Renal cortex interstitium (tissue), 11 donors: Measurements from ENCODE around the gene TMSB4X. TPM values are rescaled to one million over a fixed set of nuclear protein-coding genes. Genes with fewer than 3 reads are reported as not detected.
"Not testable (repeated sequence)": the region's sequence is repeated elsewhere in the genome, so short reads cannot be mapped to it uniquely, and the experiment has no call there.

Experiments used
- DNase-seq, 11 donors: peaks; one replicate each; pipeline ENCODE4 v3.0.0-alpha.2; 2013; ENCODE audit warnings: low read depth in 9 of 11, low spot score in 4 of 11; ENCODE audit errors: extremely low read depth in 1 of 11
- polyA plus RNA-seq, 3 donors: library from polyadenylated mRNA; unstranded; fragments of 120-200 nt; gene quantifications; one replicate each; pipeline ENCODE4 v1.2.1, GENCODE V29; 2013; ENCODE audit not compliant: insufficient read length in 3 of 3

Gene TMSB4X
- polyA plus RNA-seq, 3 donors, result 2,669 to 3,446 (median 3,123) TPM

DNA sequence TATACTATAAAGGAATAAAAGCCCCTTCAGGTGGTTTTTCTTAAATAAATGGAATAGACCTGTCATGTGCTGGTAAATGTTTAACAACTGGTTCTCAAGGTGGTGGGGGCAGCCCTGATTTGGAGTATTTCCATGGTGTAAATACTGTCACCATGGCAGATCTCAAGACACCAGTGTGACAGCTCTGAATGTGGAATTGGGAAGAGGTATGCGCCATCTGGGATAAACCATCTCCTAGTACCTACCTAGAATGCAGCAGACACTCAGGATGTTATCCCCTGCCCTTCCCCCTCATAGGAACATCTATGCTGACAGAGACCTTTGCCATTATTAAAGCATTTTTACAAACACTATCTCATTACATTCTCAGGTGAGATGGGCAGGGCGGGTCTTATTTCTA is 26.4 kb upstream of the TMSB4X start:
- DNase-seq, result no peak

GRCh38 chrX:12949205-12949926 is 25.5 kb upstream of the TMSB4X start:
- no peak for DNase-seq

DNA sequence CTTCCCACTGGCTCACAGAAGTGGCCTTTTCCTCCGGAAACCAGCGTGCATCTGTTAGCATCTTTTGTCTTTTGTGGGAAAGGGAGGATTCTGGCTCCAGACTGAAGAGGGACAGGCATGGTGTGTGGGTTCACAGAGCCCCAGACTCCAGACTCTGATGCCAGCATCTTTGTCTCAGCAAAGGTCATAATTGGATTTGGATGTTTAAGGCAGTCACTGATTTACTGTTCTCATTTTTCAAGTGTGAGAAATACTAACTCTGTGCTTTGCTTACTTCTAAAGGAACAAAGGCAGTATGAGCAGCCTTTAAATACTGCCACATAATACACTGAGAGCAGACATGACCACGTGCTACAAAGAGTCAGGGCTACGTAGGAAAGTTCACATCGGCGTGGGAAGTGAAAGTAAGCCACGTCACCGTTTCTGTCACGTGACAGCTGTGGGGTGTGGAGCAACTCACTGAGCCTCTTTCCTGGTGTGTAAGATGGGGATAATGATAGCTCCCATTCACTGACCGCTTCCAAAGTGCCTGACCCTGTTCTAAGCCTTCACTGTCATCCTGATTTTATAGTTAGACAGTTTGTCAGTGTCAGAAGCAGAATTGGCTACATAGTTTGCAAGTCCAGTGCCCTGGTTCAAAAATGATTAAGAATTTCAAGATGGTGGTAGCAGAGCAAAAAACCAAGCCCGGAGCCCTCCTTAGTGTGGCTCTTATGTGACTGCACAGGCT is 24.8 kb upstream of the TMSB4X start:
- peak in 3 of 11 donors; percentile 58 to 68 (median 61) for DNase-seq

DNA sequence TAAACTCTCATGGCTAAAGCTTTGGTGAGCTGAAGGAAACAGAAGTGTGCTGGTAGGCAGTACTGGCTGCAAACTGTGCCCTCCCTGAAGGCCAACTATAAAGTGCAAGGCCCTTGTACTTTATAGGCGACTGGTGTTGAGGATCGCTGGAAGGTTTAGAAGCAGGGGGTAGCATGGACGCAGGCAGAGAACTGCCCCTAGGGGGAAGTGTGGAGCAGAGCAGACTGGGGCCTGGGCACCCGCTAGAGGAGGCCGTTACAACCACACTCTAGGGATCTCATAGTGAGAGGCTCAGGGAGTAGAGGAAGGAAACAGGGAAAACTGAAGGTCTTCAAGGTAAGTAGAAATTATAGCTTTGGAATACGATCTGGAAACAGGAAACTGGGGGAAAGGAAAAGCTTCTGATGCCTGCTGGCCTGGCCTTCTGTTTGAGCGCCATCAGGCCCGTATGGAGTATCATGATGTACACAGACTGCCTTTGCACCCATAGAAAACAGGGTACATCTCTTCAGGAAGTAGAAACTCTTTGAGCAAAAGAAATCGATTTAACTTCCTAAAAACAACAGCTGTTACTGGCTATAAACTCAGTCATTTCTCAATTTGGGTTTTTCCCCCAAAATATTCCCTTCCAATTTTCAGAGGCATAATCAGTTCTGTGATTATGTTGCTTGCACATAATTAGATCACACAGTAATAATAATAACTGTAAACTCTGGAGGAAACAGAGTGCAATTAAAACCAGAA is 23.9 kb upstream of the TMSB4X start:
- no peak for DNase-seq

DNA sequence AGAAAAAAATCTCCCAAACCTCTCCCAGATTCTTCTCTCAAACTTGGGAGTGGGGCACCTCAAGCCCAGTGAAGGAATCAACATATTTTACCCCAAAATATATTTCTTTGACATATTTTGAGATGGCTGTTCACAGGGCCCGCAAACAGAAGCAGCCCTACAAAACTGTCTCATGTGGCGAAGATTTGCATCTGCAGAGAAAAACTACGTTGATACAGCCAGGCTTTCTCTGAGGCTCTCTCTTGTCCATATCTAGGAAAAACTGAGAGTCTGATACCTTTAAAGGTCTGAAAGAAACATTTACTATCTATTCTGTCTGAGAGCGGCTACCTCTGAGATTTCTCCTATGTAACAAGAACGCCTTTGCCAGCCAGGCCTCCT is 23.3 kb upstream of the TMSB4X start:
- no peak for DNase-seq

DNA sequence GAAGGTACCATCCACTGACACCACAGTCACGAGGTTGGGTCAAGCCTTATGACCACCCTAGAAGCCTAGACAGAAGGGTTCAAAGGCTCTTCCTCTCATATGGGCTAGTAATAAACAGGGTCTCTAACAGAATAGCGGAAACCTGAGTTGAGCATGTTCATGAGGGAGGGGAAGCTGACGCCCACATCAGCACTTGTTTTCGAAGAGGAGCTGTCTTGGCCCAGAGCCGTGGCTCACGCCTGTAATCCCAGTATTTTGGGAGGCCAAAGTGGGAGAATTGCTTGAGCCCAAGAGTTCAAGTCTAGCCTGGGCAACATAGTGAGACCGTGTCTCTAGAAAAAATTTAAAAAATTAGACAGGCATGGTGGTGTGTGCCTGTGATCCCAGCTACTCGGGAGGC is 21.5 kb upstream of the TMSB4X start:
- DNase-seq, result no peak

DNA sequence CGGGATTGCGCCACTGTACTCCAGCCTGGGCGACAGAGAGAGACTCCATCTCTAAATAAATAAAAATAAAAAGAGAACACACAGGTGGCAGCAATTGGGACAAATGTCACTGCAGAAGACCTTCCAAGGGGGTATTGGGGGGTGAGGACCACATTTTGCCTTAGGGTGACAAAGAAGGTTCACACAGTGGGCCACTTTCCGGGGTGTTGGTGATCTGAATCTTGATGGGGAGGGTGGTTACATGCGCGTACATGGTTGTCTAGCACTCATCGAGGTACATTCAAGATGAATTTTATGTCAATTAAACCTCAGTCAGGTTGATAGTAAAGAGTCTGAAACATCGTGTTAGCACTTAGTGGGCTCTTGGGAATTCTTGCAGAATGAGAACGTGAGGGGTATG is 20.5 kb upstream of the TMSB4X start:
- no peak for DNase-seq

GRCh38 chrX:12954981-12955380 is 19.9 kb upstream of the TMSB4X start:
- DNase-seq, result no peak

- no peak for DNase-seq
These were observed 18.8 kb upstream of the TMSB4X start for GRCh38 chrX:12955882-12956703.

DNA sequence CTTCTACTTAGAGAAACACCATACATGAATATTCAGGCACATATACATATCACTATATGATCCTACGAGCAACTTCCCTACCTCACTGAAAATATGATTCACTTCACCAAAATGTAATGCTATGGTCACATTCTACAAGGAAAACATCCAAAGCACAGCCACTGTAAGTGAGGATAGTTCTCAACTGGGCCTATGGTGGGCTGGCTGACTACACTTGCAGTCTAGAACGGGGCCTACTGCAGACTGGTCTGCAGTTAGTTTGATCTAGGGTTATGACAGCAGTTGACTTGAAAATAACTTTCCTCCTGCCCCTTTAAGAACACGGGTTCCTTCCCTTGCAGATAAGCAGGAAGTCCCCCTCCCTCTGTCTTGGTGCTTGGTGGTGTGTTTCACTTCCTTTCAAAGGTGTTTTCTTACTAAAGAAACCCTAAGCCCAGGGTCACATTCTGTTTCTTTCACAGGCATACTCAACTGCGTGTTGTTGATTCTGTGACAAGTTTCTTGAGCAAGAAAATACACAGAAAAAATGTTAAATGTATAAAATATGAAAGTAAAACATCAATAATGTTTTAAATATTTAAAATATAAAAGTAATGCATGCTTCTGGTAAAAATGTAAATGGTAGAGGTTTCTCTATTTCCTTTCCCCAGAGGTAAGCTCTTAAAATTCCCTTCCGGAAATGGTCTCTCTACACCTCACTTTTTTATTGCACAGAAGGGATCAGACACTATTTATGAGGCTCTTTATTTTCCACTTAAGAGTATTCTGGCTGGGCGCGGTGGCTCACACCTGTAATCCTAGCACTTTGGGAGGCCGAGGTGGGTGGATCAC is 18.0 kb upstream of the TMSB4X start:
- no peak for DNase-seq

DNA sequence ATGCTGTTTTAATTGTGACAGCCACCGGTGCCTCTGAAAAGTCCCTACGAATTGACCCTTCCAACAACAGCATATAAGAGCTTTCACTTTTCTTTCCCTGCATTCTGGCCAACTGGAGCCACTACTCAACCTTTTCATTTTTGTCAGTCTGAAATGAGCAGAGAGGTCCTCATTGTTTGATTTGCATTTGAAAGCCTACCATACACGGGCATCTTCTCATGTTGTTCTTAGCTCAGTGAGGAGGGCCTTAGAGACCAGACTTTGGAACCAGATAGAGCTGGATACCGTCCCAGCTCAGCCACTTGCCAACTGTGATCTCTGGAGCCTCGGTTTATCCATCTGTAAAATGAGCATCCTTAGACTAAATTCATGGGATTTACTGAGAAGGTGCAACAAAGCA is 16.9 kb upstream of the TMSB4X start:
- DNase-seq, result no peak

DNA sequence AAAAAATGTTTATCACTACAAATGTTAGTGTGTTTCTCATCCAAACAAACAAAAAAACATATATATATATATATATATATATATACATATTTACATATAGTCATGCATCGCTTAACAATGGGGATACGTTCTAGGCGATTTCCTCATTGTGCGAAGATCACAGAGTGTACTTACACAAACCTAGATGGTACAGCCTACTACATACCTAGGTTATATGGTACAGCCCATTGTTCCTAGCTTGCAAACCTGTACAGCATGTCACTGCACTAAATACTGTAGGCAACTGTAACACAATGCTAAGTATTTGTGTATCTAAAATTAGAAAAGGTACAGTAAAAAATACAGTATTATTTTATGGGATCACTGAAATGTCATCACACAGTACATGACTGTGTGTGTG is 16.4 kb upstream of the TMSB4X start:
- DNase-seq, result no peak

DNA sequence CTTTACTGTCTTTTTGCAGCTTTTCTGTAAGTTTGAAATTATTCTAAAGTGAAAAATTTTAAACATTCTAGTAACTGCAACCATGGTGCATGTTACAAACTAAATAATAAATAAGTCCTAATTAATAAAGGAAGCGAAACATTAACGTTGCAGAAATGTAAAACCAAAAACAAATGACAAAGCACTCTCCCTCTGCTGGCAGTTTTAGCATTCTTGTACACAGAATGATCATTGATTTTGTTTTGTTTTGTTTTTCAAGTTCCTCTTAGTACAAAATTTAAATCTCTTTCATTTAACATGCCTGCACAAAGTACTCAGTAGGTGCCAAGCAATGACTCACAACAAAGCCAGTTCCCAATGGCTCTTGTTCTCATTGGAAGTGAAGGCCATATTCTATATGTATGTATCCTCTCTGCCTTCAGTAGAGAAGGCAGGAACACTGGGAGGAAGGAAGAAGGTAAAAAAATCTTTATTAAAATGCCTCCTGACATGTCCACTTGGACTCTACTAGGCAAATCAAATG is 13.7 kb upstream of the TMSB4X start:
- DNase-seq, result no peak

DNA sequence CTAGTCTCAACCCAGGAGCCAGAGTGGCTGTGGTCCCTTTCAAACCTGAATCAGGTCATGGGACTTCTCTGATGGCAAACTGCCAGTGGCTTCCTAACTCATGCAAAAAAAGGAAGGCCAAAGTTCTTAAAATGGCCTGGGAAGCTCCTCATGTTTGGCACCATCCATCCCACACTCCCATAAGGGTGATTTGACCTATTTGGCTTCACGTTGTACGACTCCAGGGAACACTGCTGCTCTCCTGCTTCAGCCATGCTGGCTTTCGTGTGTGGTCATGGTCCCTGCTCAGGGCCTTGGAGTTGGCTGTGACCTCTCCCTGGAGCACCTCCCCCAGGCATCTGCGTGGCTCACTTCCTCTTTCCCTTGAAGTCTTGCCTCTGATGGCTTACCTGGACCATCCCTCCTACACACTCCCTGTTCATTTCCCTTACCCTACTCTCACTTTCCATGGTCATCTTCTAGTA is 12.8 kb upstream of the TMSB4X start:
- no peak for DNase-seq

DNA sequence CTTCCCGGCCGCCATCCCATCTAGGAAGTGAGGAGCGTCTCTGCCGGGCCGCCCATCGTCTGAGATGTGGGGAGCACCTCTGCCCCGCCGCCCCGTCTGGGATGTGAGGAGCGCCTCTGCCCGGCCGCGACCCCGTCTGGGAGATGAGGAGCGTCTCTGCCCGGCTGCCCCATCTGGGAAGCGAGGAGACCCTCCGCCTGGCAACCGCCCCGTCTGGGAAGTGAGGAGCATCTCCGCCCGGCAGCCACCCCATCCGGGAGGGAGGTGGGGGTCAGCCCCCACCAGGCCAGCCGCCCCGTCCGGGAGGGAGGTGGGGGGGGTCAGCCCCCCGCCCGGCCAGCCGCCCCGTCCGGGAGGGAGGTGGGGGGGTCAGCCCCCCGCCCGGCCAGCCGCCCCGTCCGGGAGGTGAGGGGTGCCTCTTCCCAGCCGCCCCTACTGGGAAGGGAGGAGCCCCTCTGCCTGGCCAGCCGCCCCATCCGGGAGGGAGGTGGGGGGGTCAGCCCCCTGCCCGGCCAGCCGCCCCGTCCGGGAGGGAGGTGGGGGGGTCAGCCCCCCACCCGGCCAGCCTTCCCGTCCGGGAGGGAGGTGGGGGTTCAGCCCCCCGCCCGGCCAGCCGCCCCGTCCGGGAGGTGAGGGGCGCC is 11.6 kb upstream of the TMSB4X start:
- not testable (repeated sequence) for DNase-seq

GRCh38 chrX:12965131-12965940 is 9.6 kb upstream of the TMSB4X start:
- DNase-seq, result no peak

- no peak for DNase-seq
These were observed 8.8 kb upstream of the TMSB4X start for GRCh38 chrX:12966151-12966550.
